Tibial nerve (tissue), 4 donors: Measurements from ENCODE around the gene GNAT1. TPM values are rescaled to one million over a fixed set of nuclear protein-coding genes. Genes with fewer than 3 reads are reported as not detected.
"Not testable (repeated sequence)": the region's sequence is repeated elsewhere in the genome, so short reads cannot be mapped to it uniquely, and the experiment has no call there.

Experiments used
- DNase-seq, 2 donors: peaks; one replicate each; pipeline ENCODE4 v3.0.0-alpha.2; 2019; ENCODE audit warnings: low spot score in 2 of 2
- H3K27ac ChIP-seq, 4 donors: fragments of 200-600 bp; sonication (generic) in 3 of 4; one replicate each; pipeline ENCODE4 v1.5.1; 2017 to 2019; ENCODE audit warnings: mild to moderate bottlenecking in 1 of 4
- H3K27me3 ChIP-seq, 2 donors: fragments of 200-600 bp; sonication (generic) in 1 of 2; one replicate each; pipeline versions ENCODE4 v1.5.1 to v1.6.0; 2017 to 2019
- H3K36me3 ChIP-seq, 3 donors: fragments of 200-600 bp; sonication (generic); one replicate each; pipeline ENCODE4 v1.5.1; 2018 to 2019
- H3K4me1 ChIP-seq, 4 donors: fragments of 200-600 bp; sonication (generic) in 3 of 4; one replicate each; pipeline ENCODE4 v1.5.1; 2017 to 2019
- H3K4me3 ChIP-seq, 4 donors: fragments of 200-600 bp; sonication (generic) in 3 of 4; one replicate each; pipeline ENCODE4 v1.5.1; 2017 to 2019; ENCODE audit warnings: mild to moderate bottlenecking in 1 of 4, moderate library complexity in 1 of 4
- H3K9me3 ChIP-seq, 4 donors: fragments of 200-600 bp; sonication (generic) in 3 of 4; one replicate each; pipeline ENCODE4 v1.5.1; 2017 to 2019
- EP300 ChIP-seq, 2 donors: sonication (generic); formaldehyde crosslinking; IDR thresholded peaks; one replicate each; pipeline ENCODE4 v1.6.1; 2017; ENCODE audit warnings: antibody characterized with exemption in 2 of 2, mild to moderate bottlenecking in 1 of 2
- POLR2A ChIP-seq, 2 donors: fragments of 450-650 bp; IDR thresholded peaks; one replicate each; pipeline ENCODE4 v1.6.1; 2017; ENCODE audit warnings: antibody characterized with exemption in 2 of 2, mild to moderate bottlenecking in 2 of 2, moderate library complexity in 2 of 2
- WGBS, 2 donors: methylation state at CpG; one replicate each; pipeline ENCODE4 v1.1.5; 2018; 5-methylcytosine and 5-hydroxymethylcytosine counted together
- total RNA-seq, 4 donors: library from RNA; depleted of rRNA; stranded (reverse); fragments of >200 nt; gene quantifications; one replicate each; pipeline ENCODE4 v1.1.0, GENCODE V29; 2016
- TF ChIP-seq, protein P1 (sequence below), 5 experiments: fragments of 200-600 bp in 3 of 5; fragments of 450-650 bp in 2 of 5; sonication (generic) in 3 of 5; IDR thresholded peaks; one replicate each; pipeline ENCODE4 v1.5.1; 2016 to 2019; ENCODE audit warnings: antibody characterized with exemption in 5 of 5, mild to moderate bottlenecking in 3 of 5, moderate library complexity in 2 of 5

GNAT1 gene
- total RNA-seq, 4 donors from 2014 or later = not detected

DNA sequence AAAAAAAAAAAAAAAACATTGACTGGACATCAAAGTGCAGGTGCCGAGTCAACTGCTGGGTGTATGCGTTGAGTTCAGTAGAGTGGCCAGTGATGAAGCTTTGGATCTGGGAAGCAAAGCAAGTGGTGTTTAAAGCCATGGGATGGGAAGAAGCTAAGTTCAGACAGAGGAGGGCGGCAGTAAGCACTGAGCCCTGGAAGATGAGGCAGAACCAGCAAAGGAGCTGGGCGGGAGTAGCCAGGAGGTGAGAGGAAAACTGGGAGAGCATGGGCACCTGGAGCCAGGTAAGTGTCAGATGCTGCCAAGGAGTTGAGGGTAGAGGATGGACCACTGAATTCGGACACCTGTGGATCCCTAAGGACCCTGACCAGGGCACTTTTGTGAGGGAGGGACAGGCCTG, 33.2 kb downstream of the GNAT1 start:
- Histone ChIP-seq H3K4me3 (no peak overlapping the region), H3K4me1 (peaks cover 0 to 35% (median 14%) of the 10 kb centered on the region in 4 donors), H3K36me3 (no peaks in the 10 kb centered on the region), H3K27ac (no peak overlapping the region), H3K9me3 (no peaks in the 10 kb centered on the region), H3K27me3 (no peaks in the 10 kb centered on the region)
- WGBS, 2 donors = 64 to 76% methylated on average over 5 of the region's 5 CpGs
- DNase-seq = no peak
- TF ChIP-seq EP300 (IDR thresholded peaks at IDR 0.05) = no peak
- no peak for TF ChIP-seq POLR2A (IDR thresholded peaks at IDR 0.05)

DNA sequence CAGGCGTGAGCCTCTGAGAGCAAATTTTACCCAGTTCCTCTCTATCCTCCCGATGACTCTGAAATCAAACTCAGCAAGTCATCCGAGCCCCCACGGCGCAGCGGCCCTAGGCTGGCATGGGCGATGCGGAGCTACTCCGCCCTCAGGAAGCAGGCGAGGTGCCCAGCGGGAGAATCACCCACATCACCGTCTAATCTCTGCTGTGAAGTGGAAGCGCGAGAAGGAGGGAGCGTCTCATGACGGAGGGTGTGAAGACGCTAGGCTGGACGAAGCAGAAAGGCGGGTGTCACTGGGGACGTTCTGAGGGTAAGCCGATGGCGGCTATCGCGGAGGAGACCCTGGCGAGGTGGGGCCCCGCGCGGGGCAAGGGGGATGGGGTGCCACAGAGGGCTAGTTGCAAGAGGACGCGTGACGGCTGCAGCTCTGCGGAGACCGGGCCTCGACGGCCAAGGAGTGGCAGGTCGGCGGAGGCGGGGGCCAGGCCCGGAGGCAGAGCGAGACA, 35.5 kb downstream of the GNAT1 start:
- H3K27me3 ChIP-seq = no peaks in the 10 kb centered on the region
- 1 to 2% methylated on average over 20 to 24 of the region's 40 CpGs for WGBS, 2 donors
- peak overlapping the region; percentile 47 to 88 (median 70) for H3K27ac ChIP-seq
- H3K4me1 ChIP-seq = peaks cover 0 to 33% (median 14%) of the 10 kb centered on the region in 4 donors
- TF ChIP-seq, protein P1, sequence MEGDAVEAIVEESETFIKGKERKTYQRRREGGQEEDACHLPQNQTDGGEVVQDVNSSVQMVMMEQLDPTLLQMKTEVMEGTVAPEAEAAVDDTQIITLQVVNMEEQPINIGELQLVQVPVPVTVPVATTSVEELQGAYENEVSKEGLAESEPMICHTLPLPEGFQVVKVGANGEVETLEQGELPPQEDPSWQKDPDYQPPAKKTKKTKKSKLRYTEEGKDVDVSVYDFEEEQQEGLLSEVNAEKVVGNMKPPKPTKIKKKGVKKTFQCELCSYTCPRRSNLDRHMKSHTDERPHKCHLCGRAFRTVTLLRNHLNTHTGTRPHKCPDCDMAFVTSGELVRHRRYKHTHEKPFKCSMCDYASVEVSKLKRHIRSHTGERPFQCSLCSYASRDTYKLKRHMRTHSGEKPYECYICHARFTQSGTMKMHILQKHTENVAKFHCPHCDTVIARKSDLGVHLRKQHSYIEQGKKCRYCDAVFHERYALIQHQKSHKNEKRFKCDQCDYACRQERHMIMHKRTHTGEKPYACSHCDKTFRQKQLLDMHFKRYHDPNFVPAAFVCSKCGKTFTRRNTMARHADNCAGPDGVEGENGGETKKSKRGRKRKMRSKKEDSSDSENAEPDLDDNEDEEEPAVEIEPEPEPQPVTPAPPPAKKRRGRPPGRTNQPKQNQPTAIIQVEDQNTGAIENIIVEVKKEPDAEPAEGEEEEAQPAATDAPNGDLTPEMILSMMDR (IDR thresholded peaks at IDR 0.05) = no peak
- no peak for TF ChIP-seq POLR2A (IDR thresholded peaks at IDR 0.05)
- TF ChIP-seq EP300 (IDR thresholded peaks at IDR 0.05) = no peak
- peak in 1 of 2 donors; percentile 51 for DNase-seq
- H3K4me3 ChIP-seq = peak overlapping the region; percentile 49 to 79 (median 58)
- H3K36me3 ChIP-seq = no peaks in the 10 kb centered on the region
- no peaks in the 10 kb centered on the region for H3K9me3 ChIP-seq

DNA sequence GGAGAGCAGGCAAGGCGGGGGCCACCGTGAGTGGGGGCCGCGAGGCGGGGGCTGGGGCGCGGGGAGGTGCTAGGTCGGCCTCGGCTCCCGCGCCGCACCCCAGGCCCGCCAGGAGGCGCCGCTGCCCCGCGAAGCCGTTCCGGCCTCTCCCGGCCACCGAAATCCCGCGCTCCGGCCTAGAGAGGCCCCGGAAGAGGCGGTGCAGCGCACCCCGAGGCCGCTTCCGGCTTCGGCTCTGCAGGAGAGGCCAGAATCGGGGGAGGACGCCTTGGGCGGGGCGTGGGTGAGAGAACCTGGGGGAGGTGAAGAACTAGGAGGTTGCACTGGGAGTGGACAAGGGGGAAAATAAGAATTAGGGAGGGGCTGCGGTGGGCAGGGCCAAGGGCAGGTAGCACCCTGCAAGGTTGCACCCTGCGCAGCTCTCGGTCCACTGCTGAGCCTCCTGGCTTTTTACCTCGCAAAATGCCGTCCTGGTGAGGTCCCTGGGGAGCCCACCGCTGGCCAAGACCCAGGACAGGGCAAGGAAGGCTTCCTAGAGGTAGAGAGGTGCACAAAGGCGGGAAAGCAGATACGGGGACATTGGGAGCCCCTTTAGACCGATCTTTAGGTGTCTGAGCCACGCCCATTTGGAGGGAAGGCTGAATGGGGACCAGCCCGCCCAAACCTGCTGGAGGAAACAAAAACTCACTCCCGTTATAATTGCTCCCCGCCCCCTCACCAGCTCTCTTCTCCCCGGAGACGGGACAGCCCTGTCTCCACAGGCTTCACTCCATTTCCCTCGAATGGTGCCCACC, 36.2 kb downstream of the GNAT1 start:
- Histone ChIP-seq H3K27ac (peak overlapping the region; percentile 47 to 88 (median 70)), H3K9me3 (no peaks in the 10 kb centered on the region), H3K27me3 (no peaks in the 10 kb centered on the region), H3K36me3 (no peaks in the 10 kb centered on the region), H3K4me1 (peaks cover 0 to 33% (median 14%) of the 10 kb centered on the region in 4 donors), H3K4me3 (peak overlapping the region; percentile 49 to 79 (median 58))
- 2 to 3% methylated on average over 25 to 43 of the region's 51 CpGs for WGBS, 2 donors
- TF ChIP-seq EP300 (IDR thresholded peaks at IDR 0.05) = peak; percentile 67 to 81
- TF ChIP-seq, protein P1 (IDR thresholded peaks at IDR 0.05) = peak; percentile 90 to 99 (median 96)
- TF ChIP-seq POLR2A (IDR thresholded peaks at IDR 0.05) = peak in 1 of 2 donors; percentile 46
- DNase-seq = peak; percentile 72 to 78

DNA sequence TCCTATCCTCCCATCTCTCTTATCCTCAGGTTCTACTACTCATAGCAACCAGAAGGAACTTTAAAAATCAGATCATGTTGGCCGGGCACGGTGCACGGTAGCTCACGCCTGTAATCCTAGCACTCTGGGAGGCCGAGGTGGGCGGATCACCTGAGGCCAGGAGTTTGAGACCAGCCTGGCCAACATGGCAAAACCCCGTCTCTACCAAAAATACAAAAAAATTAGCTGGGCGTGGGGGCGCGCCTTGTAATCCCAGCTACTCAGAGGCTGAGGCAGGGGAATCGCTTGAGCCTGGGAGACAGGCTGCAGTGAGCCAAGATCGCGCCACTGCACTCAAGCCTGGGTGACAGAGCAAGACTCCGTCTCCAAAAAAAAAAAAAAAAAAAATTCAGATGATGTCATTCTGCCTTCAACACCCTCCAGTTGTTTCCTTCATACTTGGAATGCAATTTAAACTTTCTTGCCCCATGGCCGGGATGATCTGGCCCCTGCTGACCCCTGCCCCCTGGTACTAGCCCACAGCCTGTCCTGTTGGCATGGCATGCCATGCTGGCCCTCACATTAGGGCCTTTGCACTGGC, 36.9 kb downstream of the GNAT1 start:
- Histone ChIP-seq H3K4me3 (peak overlapping the region in 3 of 4 donors; percentile 57 to 79 (median 59)), H3K4me1 (peaks cover 0 to 33% (median 14%) of the 10 kb centered on the region in 4 donors), H3K27ac (peak overlapping the region in 3 of 4 donors; percentile 57 to 88 (median 82))
- H3K9me3 ChIP-seq, H3K27me3 ChIP-seq, DNase-seq, H3K36me3 ChIP-seq: not testable (repeated sequence)
- 39 to 43% methylated on average over 15 of the region's 15 CpGs for WGBS, 2 donors

DNA sequence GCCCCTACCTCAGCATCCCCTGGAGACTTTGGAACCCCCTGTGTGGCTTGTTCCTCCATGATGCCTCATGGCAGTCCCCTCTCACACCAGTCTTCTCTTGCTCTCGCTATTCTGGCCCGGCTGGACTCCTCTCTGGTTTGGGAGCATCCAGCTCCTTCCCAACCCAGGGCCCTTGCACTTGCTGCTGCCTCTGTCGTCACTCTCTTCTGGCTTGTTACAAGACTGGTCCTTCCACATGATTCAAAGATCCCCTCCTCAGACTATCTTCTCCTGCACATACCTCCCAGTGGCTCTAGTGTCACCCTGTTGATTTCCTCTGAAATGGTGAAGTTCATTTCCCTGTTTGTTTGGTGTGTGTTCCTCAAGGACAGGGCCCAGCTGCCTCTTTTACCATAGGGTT, 38.1 kb downstream of the GNAT1 start:
- Histone ChIP-seq H3K36me3 (no peaks in the 10 kb centered on the region), H3K27me3 (no peaks in the 10 kb centered on the region), H3K27ac (peak overlapping the region in 2 of 4 donors; percentile 41 to 55), H3K4me3 (no peak overlapping the region), H3K4me1 (peaks cover 0 to 35% (median 14%) of the 10 kb centered on the region in 4 donors), H3K9me3 (no peaks in the 10 kb centered on the region)
- TF ChIP-seq POLR2A (IDR thresholded peaks at IDR 0.05) = no peak
- no peak for TF ChIP-seq EP300 (IDR thresholded peaks at IDR 0.05)
- TF ChIP-seq, protein P1 (IDR thresholded peaks at IDR 0.05) = no peak
- no peak for DNase-seq
- WGBS, 2 donors = 91 to 93% methylated on average over 3 of the region's 3 CpGs
